CD4-positive, alpha-beta T cell (primary cell): ENCODE results near the gene ZFPM1. TPM values are rescaled to one million over a fixed set of nuclear protein-coding genes. Genes with fewer than 3 reads are reported as not detected.

Experiments
- ATAC-seq: fragments of 200-7000 bp; cut with Tn5 transposase; one replicate; pipeline ENCODE4 v1.10.0; 2022; ENCODE audit warnings: mild to moderate bottlenecking; ENCODE audit not compliant: poor library complexity
- CTCF ChIA-PET: fragments of 350-600 bp; sonication (Branson Sonifier 250); formaldehyde crosslinking; loops from one replicate; lab custom pipeline; 2021; ENCODE audit warnings: antibody characterized with exemption, inconsistent platforms; lab: Charles Lee
- POLR2A ChIA-PET: fragments of 350-600 bp; sonication (Branson Sonifier 250); formaldehyde crosslinking; loops from one replicate; lab custom pipeline; 2021; ENCODE audit warnings: antibody characterized with exemption, inconsistent platforms; lab: Charles Lee
- DNase-seq, 14 experiments: peaks; one replicate each; pipeline ENCODE4 v3.0.0-alpha.2; 2013 to 2020; ENCODE audit warnings: mixed read lengths in 2 of 14
- H3K27ac ChIP-seq, 2 donors: one replicate each; pipeline versions ENCODE4 v1.5.1 to v1.7.0; 2013; ENCODE audit warnings: low read length in 2 of 2, low read depth in 1 of 2, mild to moderate bottlenecking in 1 of 2
- H3K27me3 ChIP-seq, 2 experiments: 1 replicate in 1 of 2; 2 replicates in 1 of 2; pipeline versions ENCODE4 v1.6.1 to v1.7.0; 2013; ENCODE audit warnings: low read length in 2 of 2, control low read depth in 1 of 2, mild to moderate bottlenecking in 1 of 2, moderate library complexity in 1 of 2; ENCODE audit not compliant: insufficient read depth in 2 of 2, control insufficient read depth in 1 of 2
- H3K36me3 ChIP-seq: one replicate; pipeline ENCODE4 v1.6.1; 2013; ENCODE audit warnings: low read length, control low read depth; ENCODE audit not compliant: insufficient read depth
- H3K4me1 ChIP-seq: one replicate; pipeline ENCODE4 v1.6.1; 2013; ENCODE audit warnings: low read length, control low read depth; ENCODE audit not compliant: insufficient read depth
- H3K4me3 ChIP-seq: one replicate; pipeline ENCODE4 v1.5.1; 2013; ENCODE audit warnings: mild to moderate bottlenecking, low read length, moderate library complexity
- H3K9me3 ChIP-seq, 2 experiments: 1 replicate in 1 of 2; 2 replicates in 1 of 2; pipeline versions ENCODE4 v1.6.1 to v1.7.0; 2013; ENCODE audit warnings: low read length in 2 of 2, mild to moderate bottlenecking in 2 of 2, control low read depth in 1 of 2, moderate library complexity in 1 of 2; ENCODE audit not compliant: control insufficient read depth in 1 of 2, insufficient read depth in 1 of 2
- H3K27ac Mint-ChIP-seq: one replicate; pipeline ENCODE4 v1.8.0; 2020; ENCODE audit warnings: mixed read lengths
- H3K27me3 Mint-ChIP-seq: one replicate; pipeline ENCODE4 v1.8.0; 2021; ENCODE audit warnings: mixed read lengths
- H3K36me3 Mint-ChIP-seq: one replicate; pipeline ENCODE4 v1.8.0; 2021; ENCODE audit warnings: low read depth, mixed read lengths
- H3K4me1 Mint-ChIP-seq: one replicate; pipeline ENCODE4 v1.8.0; 2021; ENCODE audit warnings: low read depth, mixed read lengths
- H3K4me3 Mint-ChIP-seq: one replicate; pipeline ENCODE4 v1.8.0; 2020; ENCODE audit warnings: mild to moderate bottlenecking, mixed read lengths
- H3K9me3 Mint-ChIP-seq: one replicate; pipeline ENCODE4 v1.8.0; 2020; ENCODE audit warnings: mixed read lengths
- CTCF ChIP-seq: fragments of 200-600 bp; IDR thresholded peaks from one replicate; pipeline ENCODE4 v1.8.0; 2022; ENCODE audit warnings: antibody characterized with exemption, mild to moderate bottlenecking
- intact Hi-C, 2 experiments: fragments of 100-400 bp; cut with DNase I in 1 of 2; cut with micrococcal nuclease in 1 of 2; formaldehyde crosslinking; loops; one replicate each; pipeline versions ENCODE4 v1.15.1 to v1.9.0; 2023 to 2025; cut with DNase I, micrococcal nuclease
- total RNA-seq, 174 experiments: library from RNA in 2 of 174; stranded (reverse) in 2 of 174; gene quantifications; one replicate each; pipeline ENCODE4 v1.2.3 and lab custom pipeline; 2021 to 2026

ZFPM1 gene
- total RNA-seq, 2 experiments from 2014 or later, result 22.8 to 24.2 TPM

GRCh38 chr16:88423448-88423850 lies 29.6 kb upstream of the ZFPM1 start:
- ATAC-seq, result no peak
- H3K9me3 Mint-ChIP-seq, result no peaks in the 10 kb centered on the region
- H3K27ac ChIP-seq, result no peak overlapping the region
- H3K36me3 ChIP-seq, result no peaks in the 10 kb centered on the region
- H3K4me3 Mint-ChIP-seq, result no peak overlapping the region
- POLR2A ChIA-PET, result no interaction called here
- no peaks in the 10 kb centered on the region for H3K4me1 ChIP-seq
- no peak for TF ChIP-seq CTCF
- H3K36me3 Mint-ChIP-seq, result no peaks in the 10 kb centered on the region
- H3K27ac Mint-ChIP-seq, result no peak overlapping the region
- no peak for DNase-seq
- intact Hi-C loops, result no loop called here
- H3K4me1 Mint-ChIP-seq, result no peaks in the 10 kb centered on the region
- no peaks in the 10 kb centered on the region for H3K27me3 Mint-ChIP-seq
- H3K27me3 ChIP-seq, result no peaks in the 10 kb centered on the region
- no peak overlapping the region for H3K4me3 ChIP-seq
- CTCF ChIA-PET, result no interaction called here
- peaks cover 0 to 8% of the 10 kb centered on the region in 2 experiments for H3K9me3 ChIP-seq

GRCh38 chr16:88424587-88425235 lies 28.4 kb upstream of the ZFPM1 start:
- ATAC-seq (no peak), DNase-seq (no peak)
- H3K36me3 ChIP-seq, result no peaks in the 10 kb centered on the region
- POLR2A ChIA-PET, result no interaction called here
- Mint-ChIP-seq H3K4me1 (no peaks in the 10 kb centered on the region), H3K27me3 (no peaks in the 10 kb centered on the region), H3K36me3 (no peaks in the 10 kb centered on the region), H3K4me3 (no peak overlapping the region), H3K9me3 (no peaks in the 10 kb centered on the region), H3K27ac (no peak overlapping the region)
- peaks cover 4% of the 10 kb centered on the region for H3K4me1 ChIP-seq
- intact Hi-C loops, result no loop called here
- TF ChIP-seq CTCF, result no peak
- H3K4me3 ChIP-seq, result no peak overlapping the region
- peaks cover 0 to 8% of the 10 kb centered on the region in 2 experiments for H3K9me3 ChIP-seq
- no peaks in the 10 kb centered on the region for H3K27me3 ChIP-seq
- CTCF ChIA-PET, result no interaction called here
- H3K27ac ChIP-seq, result no peak overlapping the region

GRCh38 chr16:88426018-88426417 lies 27.1 kb upstream of the ZFPM1 start:
- TF ChIP-seq CTCF, result no peak
- ChIA-PET POLR2A (no interaction called here), CTCF (no interaction called here)
- no peak overlapping the region for H3K4me3 Mint-ChIP-seq
- H3K4me3 ChIP-seq, result no peak overlapping the region
- intact Hi-C loops, result no loop called here
- no peaks in the 10 kb centered on the region for H3K36me3 ChIP-seq
- no peaks in the 10 kb centered on the region for H3K9me3 Mint-ChIP-seq
- no peak overlapping the region for H3K27ac ChIP-seq
- H3K27me3 Mint-ChIP-seq, result no peaks in the 10 kb centered on the region
- H3K4me1 Mint-ChIP-seq, result no peaks in the 10 kb centered on the region
- H3K4me1 ChIP-seq, result peaks cover 15% of the 10 kb centered on the region
- DNase-seq, result no peak
- peaks cover 0 to 6% of the 10 kb centered on the region in 2 experiments for H3K27me3 ChIP-seq
- H3K9me3 ChIP-seq, result peaks cover 0 to 4% of the 10 kb centered on the region in 2 experiments
- ATAC-seq, result no peak
- no peaks in the 10 kb centered on the region for H3K36me3 Mint-ChIP-seq
- H3K27ac Mint-ChIP-seq, result no peak overlapping the region
